ENCODE data around the gene TIMM22. TPM values are rescaled to one million over a fixed set of nuclear protein-coding genes. Genes with fewer than 3 reads are reported as not detected.

The TIMM22 gene
- total RNA-seq, 6 experiments from 2014 or later: 16.8 to 21.5 (median 18.2) TPM

DNA sequence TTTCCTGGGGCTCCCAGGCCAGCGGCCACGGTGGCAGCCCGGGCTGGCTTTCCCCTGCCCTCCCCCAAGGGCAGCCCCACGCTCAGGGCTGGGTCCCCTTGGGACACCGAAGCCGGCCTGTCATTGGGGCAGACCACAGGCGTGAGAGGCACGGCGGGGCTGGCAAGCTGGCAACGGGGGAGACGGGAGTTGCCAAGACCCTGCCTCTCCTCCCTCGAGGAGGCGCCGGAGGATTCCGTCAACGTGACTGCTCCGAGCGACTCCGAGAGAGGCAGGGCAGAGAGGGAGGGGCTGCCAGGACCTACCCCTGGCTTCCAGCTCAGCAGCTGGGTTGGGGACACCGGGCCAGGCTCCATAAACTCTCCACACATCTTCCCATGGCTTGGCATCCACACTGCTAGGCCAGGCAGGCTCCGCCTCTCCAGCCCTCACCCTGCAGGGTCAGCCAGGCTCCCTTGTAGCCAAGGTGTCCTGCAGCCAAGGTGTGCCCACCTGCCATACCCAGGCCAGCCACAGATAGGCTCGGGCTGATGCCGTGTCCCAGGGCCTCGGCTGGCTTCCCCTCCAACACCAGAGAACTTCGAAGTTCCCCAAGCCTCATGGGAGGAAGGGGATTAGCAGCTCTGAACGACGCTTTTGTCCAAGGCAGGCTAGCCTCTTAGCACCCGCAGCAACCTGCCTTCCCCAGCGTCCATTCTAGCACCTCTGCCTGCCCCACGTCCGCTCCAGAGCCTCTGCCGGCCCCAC is 25.5 kb downstream of the TIMM22 start:
- H3K4me3 Mint-ChIP-seq: no peak overlapping the region
- DNase-seq: no peak
- H3K9me3 Mint-ChIP-seq: no peaks in the 10 kb centered on the region
- no peak overlapping the region for H3K27ac Mint-ChIP-seq
- H3K36me3 Mint-ChIP-seq (ENCODE audit: low read depth): 0 out of 2 replicates have a peak, but pooled peaks cover 7% of the 10 kb centered on the region
- H3K27me3 Mint-ChIP-seq (ENCODE audit: insufficient read depth): no peaks in the 10 kb centered on the region; the same call in 1 of the 2 replicates
- TF ChIP-seq, protein P1, sequence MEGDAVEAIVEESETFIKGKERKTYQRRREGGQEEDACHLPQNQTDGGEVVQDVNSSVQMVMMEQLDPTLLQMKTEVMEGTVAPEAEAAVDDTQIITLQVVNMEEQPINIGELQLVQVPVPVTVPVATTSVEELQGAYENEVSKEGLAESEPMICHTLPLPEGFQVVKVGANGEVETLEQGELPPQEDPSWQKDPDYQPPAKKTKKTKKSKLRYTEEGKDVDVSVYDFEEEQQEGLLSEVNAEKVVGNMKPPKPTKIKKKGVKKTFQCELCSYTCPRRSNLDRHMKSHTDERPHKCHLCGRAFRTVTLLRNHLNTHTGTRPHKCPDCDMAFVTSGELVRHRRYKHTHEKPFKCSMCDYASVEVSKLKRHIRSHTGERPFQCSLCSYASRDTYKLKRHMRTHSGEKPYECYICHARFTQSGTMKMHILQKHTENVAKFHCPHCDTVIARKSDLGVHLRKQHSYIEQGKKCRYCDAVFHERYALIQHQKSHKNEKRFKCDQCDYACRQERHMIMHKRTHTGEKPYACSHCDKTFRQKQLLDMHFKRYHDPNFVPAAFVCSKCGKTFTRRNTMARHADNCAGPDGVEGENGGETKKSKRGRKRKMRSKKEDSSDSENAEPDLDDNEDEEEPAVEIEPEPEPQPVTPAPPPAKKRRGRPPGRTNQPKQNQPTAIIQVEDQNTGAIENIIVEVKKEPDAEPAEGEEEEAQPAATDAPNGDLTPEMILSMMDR (IDR thresholded peaks at IDR 0.05): no peak
- H3K4me1 Mint-ChIP-seq (ENCODE audit: low read depth): no peaks in the 10 kb centered on the region

DNA sequence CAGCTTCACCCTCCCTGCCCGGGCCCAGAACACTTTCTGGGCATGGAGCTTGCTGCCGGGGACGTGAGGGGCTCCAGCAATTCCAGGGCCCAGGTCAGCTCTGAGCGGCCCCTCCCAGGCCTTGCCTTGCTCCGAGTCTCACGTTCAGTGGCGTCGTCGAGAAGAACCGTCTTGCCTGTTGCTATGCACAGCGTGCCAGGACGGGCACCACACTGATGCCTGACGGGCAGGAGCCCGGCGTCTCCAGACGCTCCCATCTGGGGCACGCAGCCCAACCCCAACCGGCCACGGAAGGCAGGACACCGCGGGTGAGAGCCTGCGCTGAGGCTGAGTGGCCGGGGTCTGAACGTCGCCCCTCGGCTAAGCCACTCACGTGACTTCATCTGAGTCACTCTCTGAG is 27.1 kb downstream of the TIMM22 start:
- DNase-seq: no peak
- Mint-ChIP-seq H3K36me3 (ENCODE audit: low read depth) (0 out of 2 replicates have a peak, but pooled peaks cover 7% of the 10 kb centered on the region), H3K27me3 (ENCODE audit: insufficient read depth) (no peaks in the 10 kb centered on the region; the same call in 1 of the 2 replicates), H3K4me3 (no peak overlapping the region), H3K9me3 (no peaks in the 10 kb centered on the region), H3K27ac (no peak overlapping the region), H3K4me1 (ENCODE audit: low read depth) (peaks cover 4% of the 10 kb centered on the region)
- TF ChIP-seq, protein P1 (IDR thresholded peaks at IDR 0.05): no peak

DNA sequence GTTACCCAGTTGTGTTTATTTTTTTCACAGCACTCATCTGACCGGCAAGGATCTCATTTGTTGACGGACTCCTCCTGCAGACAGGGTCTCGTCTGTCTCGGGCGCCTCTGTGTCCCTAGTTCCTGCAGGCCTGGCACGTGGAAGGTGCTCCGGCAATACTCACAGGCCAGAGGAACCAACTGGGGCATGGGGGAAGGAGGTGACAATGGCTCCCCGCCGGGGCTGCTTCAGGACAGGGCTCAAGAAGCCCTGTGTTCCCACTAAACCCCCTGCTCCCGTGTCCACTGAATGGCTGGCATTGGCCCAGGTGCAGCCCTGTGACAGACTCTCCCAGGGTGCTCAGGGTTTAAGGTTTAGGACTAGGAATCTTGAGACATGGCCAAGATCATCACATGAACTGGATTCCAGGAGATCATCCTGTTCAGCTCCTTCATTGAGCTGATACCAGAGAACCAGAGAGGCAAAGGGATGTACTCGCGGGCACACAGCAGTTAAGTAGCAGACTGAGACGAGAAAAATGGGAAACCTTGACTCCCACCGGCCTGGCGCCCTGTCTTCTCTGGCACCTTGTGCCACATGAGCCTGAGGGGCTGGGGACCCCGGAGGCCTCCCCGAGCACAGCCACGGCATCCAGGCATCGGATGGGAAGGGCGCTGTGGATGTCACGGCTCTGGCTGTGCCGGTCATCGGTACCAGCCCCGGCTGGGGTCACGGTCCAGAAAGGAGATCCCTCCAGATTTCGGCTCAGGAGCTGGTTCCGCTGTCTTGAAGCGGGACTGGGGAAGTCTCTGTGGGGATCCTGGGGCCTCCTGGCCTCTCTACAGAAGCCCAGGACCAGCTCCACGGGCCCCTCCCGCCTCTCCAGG is 29.0 kb downstream of the TIMM22 start:
- H3K9me3 Mint-ChIP-seq: no peaks in the 10 kb centered on the region
- H3K4me3 Mint-ChIP-seq: no peak overlapping the region
- no peaks in the 10 kb centered on the region; the same call in 1 of the 2 replicates for H3K27me3 Mint-ChIP-seq (ENCODE audit: insufficient read depth)

DNA sequence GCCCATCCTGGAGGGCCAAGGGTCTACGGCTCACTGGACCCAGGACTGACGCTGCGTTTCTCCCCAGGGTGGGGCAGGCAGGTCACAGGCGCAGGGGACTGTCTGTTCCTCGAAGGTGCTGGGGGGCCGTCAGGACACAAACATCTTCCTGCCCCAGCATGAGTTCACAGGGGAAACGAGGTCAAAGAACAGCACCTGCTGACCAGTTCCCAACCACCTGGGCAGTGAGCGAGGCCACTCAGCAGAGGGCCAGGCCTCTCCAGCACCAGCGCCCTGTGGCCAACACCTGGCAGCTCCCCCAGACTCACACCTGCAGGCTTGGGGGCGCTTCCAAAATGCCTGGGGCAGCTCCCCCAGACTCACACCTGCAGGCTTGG is 29.7 kb downstream of the TIMM22 start:
- H3K27ac Mint-ChIP-seq: no peak overlapping the region
- no peaks in the 10 kb centered on the region for H3K9me3 Mint-ChIP-seq
- H3K4me1 Mint-ChIP-seq (ENCODE audit: low read depth): peaks cover 11% of the 10 kb centered on the region
- TF ChIP-seq, protein P1 (IDR thresholded peaks at IDR 0.05): no peak
- no peak overlapping the region for H3K4me3 Mint-ChIP-seq
- H3K27me3 Mint-ChIP-seq (ENCODE audit: insufficient read depth): no peaks in the 10 kb centered on the region; the same call in 1 of the 2 replicates
- 0 out of 2 replicates have a peak, but pooled peaks cover 7% of the 10 kb centered on the region for H3K36me3 Mint-ChIP-seq (ENCODE audit: low read depth)
- DNase-seq: no peak

More for the DNA sequence above, 29.0 kb downstream of the TIMM22 start:
- TF ChIP-seq, protein P1 (IDR thresholded peaks at IDR 0.05): no peak
- no peak for DNase-seq
- Mint-ChIP-seq H3K27ac (no peak overlapping the region), H3K4me1 (ENCODE audit: low read depth) (peaks cover 11% of the 10 kb centered on the region), H3K36me3 (ENCODE audit: low read depth) (0 out of 2 replicates have a peak, but pooled peaks cover 7% of the 10 kb centered on the region)

DNA sequence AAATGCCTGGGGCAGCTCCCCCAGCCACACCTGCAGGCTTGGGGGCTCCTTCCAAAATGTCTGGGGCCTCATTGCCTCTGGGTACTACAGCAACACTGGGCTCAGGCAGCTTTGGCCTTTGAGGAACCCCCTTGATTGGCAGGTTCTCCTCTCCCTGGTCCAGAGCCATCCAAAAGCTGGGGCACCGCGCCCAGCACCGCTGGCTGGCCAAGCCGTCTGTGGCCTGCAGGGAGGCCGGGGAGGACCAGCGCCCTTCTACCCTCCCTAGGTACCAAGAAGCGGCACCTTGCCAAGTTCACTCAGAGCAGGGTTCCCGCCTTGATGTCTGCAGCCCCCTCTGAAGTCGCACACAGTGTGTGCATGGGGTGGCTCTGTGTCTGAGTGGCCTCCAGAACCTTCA is 30.1 kb downstream of the TIMM22 start:
- TF ChIP-seq, protein P1 (IDR thresholded peaks at IDR 0.05): no peak
- Mint-ChIP-seq H3K27me3 (ENCODE audit: insufficient read depth) (no peaks in the 10 kb centered on the region; the same call in 1 of the 2 replicates), H3K36me3 (ENCODE audit: low read depth) (0 out of 2 replicates have a peak, but pooled peaks cover 7% of the 10 kb centered on the region), H3K4me3 (no peak overlapping the region), H3K27ac (no peak overlapping the region), H3K9me3 (no peaks in the 10 kb centered on the region), H3K4me1 (ENCODE audit: low read depth) (peaks cover 11% of the 10 kb centered on the region)
- no peak for DNase-seq

All from HFFc6 (cell line).